Measurements from ENCODE around the gene CSAD. TPM values are rescaled to one million over a fixed set of nuclear protein-coding genes. Genes with fewer than 3 reads are reported as not detected.

The CSAD gene
- total and polyA plus RNA-seq, 3 donors from 2014 or later, result 34.9 to 93.7 (median 73.9) TPM

- no peak for DNase-seq
- Histone ChIP-seq H3K9me3 (no peaks in the 10 kb centered on the region), H3K4me3 (no peak overlapping the region), H3K4me1 (peaks cover 22% of the 10 kb centered on the region), H3K36me3 (ENCODE audit: low read depth, missing control alignments) (peaks cover 3% of the 10 kb centered on the region), H3K27me3 (no peaks in the 10 kb centered on the region), H3K27ac (no peak overlapping the region)
- WGBS, 2 donors, result 88 to 96% methylated on average over 5 to 6 of the region's 6 CpGs
- intact Hi-C loops (cut with DNase I; ENCODE audit: low total_unique reads), result no loop called here
- TF ChIP-seq POLR2A (IDR thresholded peaks at IDR 0.05) (no peak), CTCF (IDR thresholded peaks at IDR 0.05) (no peak)
Measured at GRCh38 chr12:53184828-53185227, 4.1 kb upstream of the CSAD start.

GRCh38 chr12:53182903-53183302 is 2.2 kb upstream of the CSAD start:
- WGBS, 2 donors, result 66 to 78% methylated on average over 2 of the region's 2 CpGs
- H3K27ac ChIP-seq, result no peak overlapping the region
- H3K4me1 ChIP-seq, result peaks cover 24% of the 10 kb centered on the region
- no peak overlapping the region for H3K4me3 ChIP-seq
- H3K9me3 ChIP-seq, result no peaks in the 10 kb centered on the region
- TF ChIP-seq CTCF (IDR thresholded peaks at IDR 0.05) (no peak), POLR2A (IDR thresholded peaks at IDR 0.05) (no peak)
- DNase-seq, result no peak
- H3K36me3 ChIP-seq (ENCODE audit: low read depth, missing control alignments), result peaks cover 3% of the 10 kb centered on the region
- H3K27me3 ChIP-seq, result no peaks in the 10 kb centered on the region
- intact Hi-C loops (cut with DNase I; ENCODE audit: low total_unique reads), result no loop called here

GRCh38 chr12:53181935-53182334 is 1.2 kb upstream of the CSAD start:
- no peak overlapping the region for H3K27ac ChIP-seq
- 54 to 58% methylated on average over 2 of the region's 2 CpGs for WGBS, 2 donors

GRCh38 chr12:53180931-53181645 is 363 bp upstream of the CSAD start:
- 1% methylated on average over 13 to 49 of the region's 57 CpGs for WGBS, 2 donors
- Histone ChIP-seq H3K4me1 (peaks cover 24% of the 10 kb centered on the region), H3K4me3 (peak overlapping the region; percentile 84 to 92), H3K9me3 (no peaks in the 10 kb centered on the region), H3K27ac (peak overlapping the region; percentile 77 to 86), H3K36me3 (ENCODE audit: low read depth, missing control alignments) (peaks cover 3% of the 10 kb centered on the region), H3K27me3 (no peaks in the 10 kb centered on the region)
- intact Hi-C loops (cut with DNase I; ENCODE audit: low total_unique reads), result no loop called here
- no peak for TF ChIP-seq POLR2A (IDR thresholded peaks at IDR 0.05)
- TF ChIP-seq CTCF (IDR thresholded peaks at IDR 0.05), result no peak
- peak; percentile 84 for DNase-seq

More at GRCh38 chr12:53181935-53182334, 1.2 kb upstream of the CSAD start:
- TF ChIP-seq POLR2A (IDR thresholded peaks at IDR 0.05), result no peak
- TF ChIP-seq CTCF (IDR thresholded peaks at IDR 0.05), result no peak
- intact Hi-C loops (cut with DNase I; ENCODE audit: low total_unique reads), result no loop called here
- no peaks in the 10 kb centered on the region for H3K27me3 ChIP-seq
- DNase-seq, result no peak
- peaks cover 3% of the 10 kb centered on the region for H3K36me3 ChIP-seq (ENCODE audit: low read depth, missing control alignments)
- H3K4me1 ChIP-seq, result peaks cover 24% of the 10 kb centered on the region
- H3K9me3 ChIP-seq, result no peaks in the 10 kb centered on the region
- H3K4me3 ChIP-seq, result peak overlapping the region in 1 of 2 donors; percentile 92

Measured in testis (tissue), 3 donors.